Testis (tissue), 3 donors: ENCODE data around the gene IL15RA. TPM values are rescaled to one million over a fixed set of nuclear protein-coding genes. Genes with fewer than 3 reads are reported as not detected.

Experiments used
- DNase-seq: peaks from one replicate; pipeline ENCODE4 v3.0.0-alpha.2; 2019
- H3K27ac ChIP-seq, 2 donors: fragments of 200-600 bp; sonication (generic); one replicate each; pipeline ENCODE4 v1.5.1; 2019
- H3K27me3 ChIP-seq: fragments of 200-600 bp; sonication (generic); one replicate; pipeline ENCODE4 v1.5.1; 2019
- H3K36me3 ChIP-seq: fragments of 200-600 bp; sonication (generic); one replicate; pipeline ENCODE4 v1.5.1; 2017; ENCODE audit warnings: low read depth; ENCODE audit errors: missing control alignments
- H3K4me1 ChIP-seq: fragments of 200-600 bp; sonication (generic); one replicate; pipeline ENCODE4 v1.5.1; 2019
- H3K4me3 ChIP-seq, 2 donors: fragments of 200-600 bp; sonication (generic); one replicate each; pipeline ENCODE4 v1.5.1; 2017 to 2019
- H3K9me3 ChIP-seq: fragments of 200-600 bp; sonication (generic); one replicate; pipeline ENCODE4 v1.5.1; 2017
- CTCF ChIP-seq, 3 experiments: fragments of 450-650 bp in 2 of 3; fragments of 200-600 bp in 1 of 3; sonication (generic) in 1 of 3; IDR thresholded peaks; one replicate each; pipeline ENCODE4 v1.5.1; 2016 to 2019; ENCODE audit warnings: antibody characterized with exemption in 3 of 3, mild to moderate bottlenecking in 2 of 3, moderate library complexity in 1 of 3
- POLR2A ChIP-seq: fragments of 450-650 bp; IDR thresholded peaks from one replicate; pipeline ENCODE4 v1.6.1; 2017; ENCODE audit warnings: antibody characterized with exemption, mild to moderate bottlenecking, moderate library complexity
- WGBS, 2 donors: methylation state at CpG; one replicate each; pipeline ENCODE4 v1.1.5; 2018; 5-methylcytosine and 5-hydroxymethylcytosine counted together
- intact Hi-C: fragments of 100-400 bp; cut with DNase I; formaldehyde crosslinking; loops from one replicate; pipeline ENCODE4 v1.15.1; 2023; ENCODE audit warnings: low total_unique reads
- polyA plus RNA-seq: library from polyadenylated mRNA; stranded (reverse); fragments of 350-450 nt; fragmentation: Illumina TruSeq; extraction: RNeasy Lipid Tissue Mini Kit (QIAGEN cat#74804); gene quantifications from one replicate; pipeline ENCODE4 v1.2.3, GENCODE V29; 2014; ENCODE audit warnings: low read depth, low replicate concordance; ENCODE audit not compliant: insufficient read depth
- total RNA-seq, 2 donors: library from RNA; depleted of rRNA; stranded (reverse); fragments of >200 nt; gene quantifications; one replicate each; pipeline ENCODE4 v1.2.3, GENCODE V29; 2016

IL15RA gene
- total and polyA plus RNA-seq, 3 donors from 2014 or later = 15.6 to 21.9 (median 18.3) TPM

DNA sequence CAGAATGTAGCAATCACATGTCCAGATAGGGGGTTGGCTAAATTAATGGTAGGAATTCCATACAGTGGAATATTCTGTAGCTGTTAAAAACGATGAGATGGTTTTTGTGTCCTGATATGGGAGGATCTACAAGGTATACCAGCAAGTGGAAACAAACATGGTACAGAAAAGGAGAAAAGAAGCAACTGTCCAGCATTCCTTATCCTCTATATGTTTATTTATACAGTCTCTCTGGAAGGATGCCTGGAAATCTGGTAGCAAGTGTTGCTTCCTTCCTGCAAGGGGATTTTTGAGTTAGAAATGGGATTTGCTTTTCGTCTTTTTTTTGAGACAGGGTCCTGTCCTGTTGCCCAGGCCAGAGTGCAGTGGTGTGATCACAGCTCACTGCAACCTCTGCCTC is 19.3 kb downstream of the IL15RA start:
- intact Hi-C loops = no loop called here
- 70 to 82% methylated on average over 2 of the region's 2 CpGs for WGBS, 2 donors

DNA sequence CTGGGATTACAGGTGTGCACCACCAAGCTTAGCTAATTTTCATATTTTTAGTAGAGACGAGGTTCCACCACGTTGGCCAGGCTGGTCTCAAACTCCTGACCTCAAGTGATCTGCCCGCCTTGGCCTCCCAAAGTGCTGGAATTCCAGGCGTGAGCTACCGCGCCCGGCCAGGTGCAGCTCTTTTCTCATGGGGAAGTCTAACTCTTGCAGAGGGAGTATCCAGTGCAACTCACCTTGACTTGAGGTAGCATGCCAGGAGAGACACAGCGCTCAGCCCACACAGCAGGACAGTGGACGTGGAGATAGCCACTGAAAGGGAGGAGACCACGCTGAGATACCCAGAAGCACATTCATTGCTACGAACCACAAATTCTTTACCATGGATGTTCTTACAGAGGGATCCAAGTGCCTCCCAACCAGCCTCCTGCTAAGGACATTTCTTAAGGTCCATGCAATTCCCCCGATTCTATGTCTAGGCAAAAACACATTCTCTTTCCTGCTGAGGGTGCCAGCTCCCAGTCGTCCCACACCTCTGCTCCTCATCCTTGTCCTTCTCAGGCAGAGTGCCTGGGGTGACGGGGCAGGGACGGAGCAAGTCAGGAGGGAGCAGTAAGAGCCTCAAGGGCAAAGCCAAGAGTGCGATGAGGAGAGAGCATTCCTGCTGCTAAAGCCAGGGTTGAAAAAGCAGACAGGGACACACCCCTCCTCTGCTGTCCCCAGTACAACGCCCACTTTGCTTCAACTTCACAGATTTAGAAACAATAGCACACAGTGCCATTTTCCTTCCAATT is 21.0 kb downstream of the IL15RA start:
- no peaks in the 10 kb centered on the region for H3K27me3 ChIP-seq
- TF ChIP-seq CTCF (IDR thresholded peaks at IDR 0.05) = no peak
- no peak for TF ChIP-seq POLR2A
- no peaks in the 10 kb centered on the region for H3K36me3 ChIP-seq
- H3K9me3 ChIP-seq = no peaks in the 10 kb centered on the region
- H3K27ac ChIP-seq = no peak overlapping the region
- DNase-seq = no peak
- intact Hi-C loops = no loop called here
- no peak overlapping the region for H3K4me3 ChIP-seq
- WGBS, 2 donors = 80 to 88% methylated on average over 17 of the region's 17 CpGs
- H3K4me1 ChIP-seq = peaks cover 3% of the 10 kb centered on the region

More for the DNA sequence above, 19.3 kb downstream of the IL15RA start:
- peaks cover 8% of the 10 kb centered on the region for H3K4me1 ChIP-seq
- no peak for DNase-seq
- no peaks in the 10 kb centered on the region for H3K27me3 ChIP-seq
- no peaks in the 10 kb centered on the region for H3K9me3 ChIP-seq
- H3K27ac ChIP-seq = no peak overlapping the region
- H3K36me3 ChIP-seq = no peaks in the 10 kb centered on the region
- no peak for TF ChIP-seq CTCF (IDR thresholded peaks at IDR 0.05)
- TF ChIP-seq POLR2A = no peak
- no peak overlapping the region for H3K4me3 ChIP-seq

GRCh38 chr10:5953676-5954075 is 23.7 kb downstream of the IL15RA start:
- no peaks in the 10 kb centered on the region for H3K27me3 ChIP-seq
- H3K4me3 ChIP-seq = no peak overlapping the region
- DNase-seq = no peak
- intact Hi-C loops = no loop called here
- no peaks in the 10 kb centered on the region for H3K4me1 ChIP-seq
- TF ChIP-seq CTCF (IDR thresholded peaks at IDR 0.05) = no peak
- TF ChIP-seq POLR2A = no peak
- WGBS, 2 donors = 91 to 93% methylated on average over 5 of the region's 5 CpGs
- H3K9me3 ChIP-seq = no peaks in the 10 kb centered on the region
- H3K36me3 ChIP-seq = no peaks in the 10 kb centered on the region
- H3K27ac ChIP-seq = no peak overlapping the region

DNA sequence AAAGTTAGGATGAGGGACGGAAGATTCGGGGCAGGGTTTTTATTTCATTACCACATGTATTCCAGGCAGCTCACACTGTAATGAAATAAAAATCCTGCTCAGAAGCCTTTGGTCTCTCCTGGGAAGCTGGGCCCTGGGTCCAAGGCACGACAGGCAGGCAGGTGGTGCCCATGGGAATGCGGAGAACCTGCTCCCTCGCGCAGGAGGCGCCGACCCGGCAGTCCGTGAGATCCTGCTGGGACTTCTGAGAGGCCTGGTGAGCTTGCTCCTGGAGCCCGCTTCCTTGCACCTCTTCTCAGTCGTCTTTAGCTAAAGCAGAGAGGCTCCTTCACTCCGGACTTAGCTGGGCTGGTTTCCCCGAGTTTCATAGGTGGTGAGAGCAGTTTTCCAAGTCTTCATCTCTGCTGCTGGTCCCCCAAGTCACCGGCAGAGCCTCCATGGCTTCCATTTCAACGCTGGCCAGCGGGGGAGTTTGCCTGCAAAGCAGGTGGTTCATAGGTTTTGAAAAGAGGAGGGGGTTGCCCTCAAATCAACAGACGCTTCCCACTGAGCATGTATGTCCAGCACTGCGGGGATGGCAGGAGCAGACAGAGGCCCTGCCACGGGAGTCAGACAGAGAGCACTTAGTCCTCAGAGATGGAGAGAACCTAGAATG is 24.5 kb downstream of the IL15RA start:
- no peak for DNase-seq
- TF ChIP-seq POLR2A (no peak), CTCF (IDR thresholded peaks at IDR 0.05) (no peak)
- H3K4me3 ChIP-seq = no peak overlapping the region
- H3K4me1 ChIP-seq = no peaks in the 10 kb centered on the region
- H3K9me3 ChIP-seq = no peaks in the 10 kb centered on the region
- H3K36me3 ChIP-seq = no peaks in the 10 kb centered on the region
- intact Hi-C loops = no loop called here
- no peaks in the 10 kb centered on the region for H3K27me3 ChIP-seq
- WGBS, 2 donors = 82 to 86% methylated on average over 20 of the region's 20 CpGs
- no peak overlapping the region for H3K27ac ChIP-seq
